Fibroblast of skin of left biceps (primary cell): Measurements from ENCODE around the gene RTN4RL2.

Source experiments
- DNase-seq, 2 experiments: peaks; one replicate each; pipeline ENCODE4 v3.0.0-alpha.2; 2013; ENCODE audit warnings: low read depth in 2 of 2

RTN4RL2 gene

DNA sequence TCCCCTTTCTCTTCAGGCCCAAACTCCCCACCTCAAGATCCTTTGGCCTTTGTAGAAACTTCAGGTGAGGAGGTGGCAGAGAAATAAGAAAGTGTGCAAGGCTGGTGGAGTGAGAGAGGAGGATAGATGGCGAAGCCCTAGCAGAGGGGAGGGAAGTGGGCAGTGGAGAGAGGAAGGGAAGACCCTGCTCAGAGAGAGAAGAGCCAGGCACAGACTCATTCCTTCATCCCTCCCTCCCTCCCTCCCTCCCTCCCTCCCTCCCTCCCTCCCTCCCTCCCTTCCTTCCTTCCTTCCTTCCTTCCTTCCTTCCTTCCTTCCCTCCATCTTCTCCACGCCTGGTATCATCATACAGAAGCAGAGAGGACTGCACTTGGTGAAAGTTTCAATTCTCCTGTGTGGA, 21.0 kb downstream of the RTN4RL2 start:
- DNase-seq = no peak

DNA sequence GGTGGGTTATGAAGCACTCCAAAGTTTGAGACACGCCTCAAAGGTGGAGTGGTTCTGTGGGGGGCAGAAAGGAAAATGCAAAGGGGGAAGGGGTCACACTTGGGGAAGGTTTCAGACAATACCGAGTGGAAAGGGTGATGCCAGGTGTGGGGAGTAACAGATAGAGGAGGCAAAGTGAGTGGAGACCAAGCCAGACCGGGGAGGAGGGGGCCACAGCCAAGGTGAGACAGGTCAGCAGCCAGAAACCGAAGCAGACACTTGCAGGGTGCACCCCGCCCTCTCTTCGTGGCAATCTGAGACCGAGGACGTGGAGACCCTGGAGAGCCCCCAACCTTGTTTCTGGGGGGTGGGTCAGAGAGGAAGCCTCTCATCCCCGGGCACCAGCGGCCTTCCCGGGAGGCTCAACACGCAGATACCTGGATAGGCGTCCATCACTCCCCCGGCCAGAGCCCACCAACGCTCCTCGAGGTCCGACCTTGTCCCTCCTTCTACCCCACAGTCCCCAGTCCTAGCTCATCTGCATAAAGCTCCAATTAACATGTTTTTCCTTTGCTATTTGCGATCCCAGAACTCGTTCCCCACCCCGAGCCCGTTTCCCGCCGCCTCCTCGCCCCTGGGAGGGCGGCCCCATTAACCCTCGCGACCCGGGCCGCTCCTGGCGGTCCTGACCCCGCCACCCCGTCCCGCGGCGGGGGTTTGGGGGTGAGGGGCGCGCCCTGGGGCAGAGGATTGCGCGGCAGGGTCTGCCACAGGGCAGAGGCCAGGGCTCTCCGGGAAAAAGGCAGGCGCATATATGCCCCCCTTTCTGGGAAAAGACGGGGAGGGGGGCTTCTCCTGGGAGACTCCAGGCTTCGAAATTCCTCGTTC, 21.8 kb downstream of the RTN4RL2 start:
- no peak for DNase-seq

DNA sequence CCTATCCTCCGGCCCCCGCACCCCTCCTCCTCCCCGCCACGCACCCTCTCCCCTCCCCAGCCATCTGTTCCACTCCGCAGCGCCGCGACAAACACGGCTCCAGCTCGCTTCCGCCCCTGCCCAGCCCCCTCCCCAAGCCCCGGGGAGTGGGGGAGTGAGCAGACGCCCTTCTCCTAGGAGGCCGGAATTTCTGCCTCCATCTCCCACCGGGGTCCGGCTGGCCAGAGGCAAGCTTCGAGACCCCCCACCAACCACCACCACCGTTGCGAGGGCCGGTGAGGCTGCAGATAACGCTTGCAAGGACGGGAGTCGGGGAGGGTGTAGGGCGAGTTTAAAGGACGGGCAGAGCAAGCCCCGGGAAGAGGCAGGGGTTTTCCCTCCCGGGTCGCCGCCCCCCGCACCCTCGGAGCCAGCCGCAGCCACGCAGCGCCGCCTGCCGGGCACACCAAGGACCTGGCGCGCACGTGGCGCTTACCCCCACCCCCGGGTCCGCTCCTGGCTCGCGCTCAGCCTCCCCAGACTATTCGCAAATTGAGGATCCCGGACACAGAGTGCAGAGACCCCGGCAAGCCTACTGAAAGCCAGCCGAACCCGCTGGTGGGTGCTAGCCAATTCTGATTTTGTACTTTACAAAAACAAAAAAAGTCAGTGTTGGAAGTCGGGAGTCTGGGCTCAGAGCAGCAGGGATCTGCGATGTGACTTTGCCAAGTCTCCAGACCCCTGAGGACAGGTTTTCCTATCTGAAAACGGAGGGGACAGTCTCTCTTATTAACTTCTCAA, 22.6 kb downstream of the RTN4RL2 start:
- no peak for DNase-seq

DNA sequence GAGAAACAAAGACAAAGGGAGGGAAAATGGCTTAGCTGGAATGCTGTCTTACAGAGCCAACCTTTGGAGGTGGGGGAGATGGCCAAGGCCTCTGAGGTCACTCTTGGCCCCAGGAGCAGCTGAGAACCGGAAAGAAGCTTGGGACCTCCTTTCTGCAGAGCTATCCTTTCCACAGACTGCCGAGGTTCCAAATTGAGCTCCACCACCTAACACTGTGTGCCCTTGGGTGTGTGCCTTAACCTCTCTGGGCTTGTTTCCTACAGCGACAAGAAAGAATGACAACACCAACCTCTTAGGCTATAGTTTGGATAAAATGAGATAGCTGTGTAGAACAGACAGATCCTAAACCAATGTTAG, 23.2 kb downstream of the RTN4RL2 start:
- DNase-seq = no peak

DNA sequence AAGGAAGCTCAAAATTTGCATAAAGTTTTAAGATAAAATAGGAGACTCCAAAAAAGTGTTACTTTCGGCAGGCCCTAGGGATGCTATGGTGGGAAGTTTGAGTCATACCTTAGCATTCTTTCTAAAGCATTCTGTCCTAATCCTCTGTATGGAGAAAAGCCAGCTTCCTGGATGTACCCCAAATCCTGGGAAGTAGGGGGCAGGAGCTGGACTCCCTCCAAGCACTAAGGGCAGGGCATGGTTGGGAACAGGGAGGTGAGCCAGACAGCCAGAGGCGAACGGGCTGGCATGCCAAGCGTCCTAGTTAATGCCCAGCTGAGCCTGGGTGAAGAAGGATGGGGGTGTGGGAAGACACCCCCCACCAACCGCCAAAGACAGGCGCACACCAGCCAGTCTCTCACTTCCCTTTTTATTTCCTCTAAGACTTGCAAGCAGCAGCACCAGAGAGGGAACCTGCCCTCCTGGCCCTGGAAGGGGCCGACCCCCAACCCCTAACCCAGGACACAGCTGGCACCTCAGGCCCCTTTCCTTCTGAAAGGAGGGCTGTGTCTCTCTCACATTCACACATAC, 23.9 kb downstream of the RTN4RL2 start:
- no peak for DNase-seq

DNA sequence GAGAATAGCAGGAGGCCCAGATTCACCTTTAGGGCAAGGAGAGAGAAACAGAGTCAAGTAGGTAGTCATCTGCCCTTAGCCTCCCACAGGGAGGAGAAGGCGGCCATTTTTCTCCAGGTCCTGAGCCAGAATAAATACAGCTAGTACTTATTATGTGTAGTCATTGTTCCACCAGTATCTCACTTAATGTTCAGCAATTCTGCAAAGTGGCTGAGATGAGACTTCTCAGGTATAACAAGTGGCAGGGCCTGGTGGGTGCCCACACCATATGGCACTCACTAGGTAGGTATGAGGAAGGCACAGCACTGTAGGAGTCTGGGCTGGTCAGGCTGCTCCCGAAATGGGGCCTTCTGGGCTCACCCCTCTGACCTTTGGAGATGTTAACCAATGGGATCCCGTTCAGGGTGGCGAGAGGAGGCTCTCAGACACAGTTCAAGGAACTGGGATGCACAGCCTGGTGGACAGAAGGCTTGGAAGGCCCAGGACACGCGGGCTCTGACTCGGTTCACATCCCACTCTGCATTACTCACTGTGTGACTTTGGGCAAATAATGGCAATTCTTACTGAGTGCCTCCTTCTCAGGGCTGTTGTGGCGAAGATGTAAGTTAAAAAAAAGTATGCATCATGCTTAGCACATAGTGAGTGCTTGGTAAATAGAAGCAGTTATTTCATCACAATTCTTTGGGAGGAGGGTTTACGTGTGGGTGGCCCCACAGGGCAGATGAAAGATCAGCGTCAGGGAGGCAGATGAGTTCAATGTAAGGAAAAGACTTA, 25.1 kb downstream of the RTN4RL2 start:
- DNase-seq = no peak

DNA sequence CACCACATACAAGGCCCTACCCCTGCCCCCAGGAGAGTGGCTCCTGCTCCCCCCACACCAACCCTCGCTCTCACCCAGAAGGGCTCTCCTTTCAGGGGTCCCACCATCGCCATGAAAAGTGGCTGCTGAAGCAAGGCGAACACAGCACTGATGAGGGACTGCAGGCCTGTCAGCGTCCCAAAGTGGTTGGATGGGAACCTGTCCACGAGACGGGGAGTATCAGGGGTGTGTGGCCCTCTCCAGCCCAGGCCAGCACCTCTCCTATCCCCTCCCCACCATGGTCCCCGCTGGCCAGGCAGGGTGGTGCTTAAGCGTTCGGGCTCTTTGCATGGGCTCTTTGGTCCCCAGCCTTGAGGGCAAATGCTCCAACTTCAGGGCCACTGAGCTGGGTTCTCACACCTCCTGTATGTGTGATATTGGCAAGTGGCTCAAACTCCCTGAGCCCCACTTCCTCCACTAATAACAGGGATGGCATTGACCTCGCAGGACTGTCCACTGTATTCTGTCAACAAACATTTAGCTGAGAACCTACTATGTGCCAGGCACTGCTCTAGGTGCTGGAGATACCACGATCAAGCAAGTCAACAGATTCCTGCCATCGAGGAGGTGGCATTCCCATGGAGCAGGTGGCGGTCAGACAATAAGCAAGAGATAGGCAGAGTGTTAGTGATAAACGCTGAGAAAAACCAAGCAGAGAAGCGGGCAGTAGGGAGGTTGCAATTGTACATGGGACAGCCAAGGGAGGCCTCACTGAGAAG, 26.9 kb downstream of the RTN4RL2 start:
- DNase-seq = no peak

DNA sequence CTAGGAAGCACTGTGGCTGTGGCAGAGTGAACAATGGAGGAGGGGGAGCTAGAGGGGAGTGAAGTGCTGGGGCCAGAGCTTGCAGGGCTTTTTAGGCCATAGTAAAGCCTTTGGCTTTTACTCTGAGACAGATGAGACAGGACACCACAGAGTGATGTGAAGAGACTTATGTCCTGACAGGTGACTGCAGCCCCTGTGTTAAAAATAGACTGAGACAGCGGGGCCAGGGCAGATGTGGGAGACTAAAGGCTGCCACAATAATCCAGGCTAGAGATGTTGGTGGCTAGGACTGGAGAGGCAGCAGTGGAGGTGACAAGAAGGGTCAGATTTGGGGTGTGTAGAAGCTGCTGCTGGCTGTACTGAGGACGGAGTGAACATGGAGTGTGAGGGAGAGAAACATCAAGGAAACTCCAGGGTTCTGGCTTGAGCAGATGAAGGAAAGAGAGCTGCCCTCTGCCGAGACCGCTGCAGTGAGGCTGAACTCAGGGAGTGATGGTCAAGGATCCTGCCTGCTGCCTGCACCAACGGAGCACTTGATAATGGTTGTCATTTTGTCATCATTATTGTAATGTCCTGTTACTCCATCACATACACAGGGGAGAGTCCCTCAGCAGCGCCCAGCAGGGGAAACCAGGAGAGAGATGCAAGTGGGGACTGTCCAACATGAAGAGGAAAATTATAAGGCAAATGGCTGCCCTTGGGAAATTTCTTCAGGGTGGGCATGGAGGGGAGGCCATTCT, 27.8 kb downstream of the RTN4RL2 start:
- no peak for DNase-seq

DNA sequence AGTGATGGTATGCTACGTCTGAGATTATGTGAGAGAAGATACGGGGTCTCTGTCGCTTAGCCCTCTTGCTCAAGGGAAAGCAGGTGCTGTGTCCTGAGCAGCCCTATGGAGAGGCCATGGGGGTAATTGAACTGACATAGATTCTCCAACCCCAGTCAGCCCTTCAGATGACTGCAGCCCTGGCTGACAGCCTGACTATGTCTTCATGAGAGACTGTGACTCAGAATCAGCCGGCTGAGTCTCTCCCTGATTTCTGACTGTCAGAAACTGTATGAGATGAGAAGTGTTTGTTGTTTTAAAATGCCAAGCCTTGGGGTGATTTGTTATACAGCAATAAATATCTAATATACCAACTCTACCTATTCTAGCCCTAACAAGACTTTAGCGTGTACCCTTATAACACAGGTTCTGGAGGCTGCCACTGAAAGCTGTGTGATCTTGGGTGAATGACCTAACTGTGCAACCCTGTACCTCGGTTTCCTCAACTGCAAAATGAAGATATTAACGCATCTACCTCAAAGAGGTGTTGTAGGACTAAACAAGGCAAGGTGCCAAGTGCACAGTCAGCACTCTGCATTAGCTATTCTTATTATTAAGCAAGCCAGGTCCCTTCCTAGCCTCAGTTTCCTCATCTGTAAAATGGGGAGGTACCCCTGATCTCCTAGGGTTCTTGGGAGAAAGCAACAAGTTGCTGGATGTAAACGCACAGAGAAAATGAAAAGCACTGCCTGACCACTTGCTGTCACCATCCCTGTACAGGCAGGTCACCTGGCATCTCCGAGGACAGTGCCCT, 30.3 kb downstream of the RTN4RL2 start:
- DNase-seq = no peak

DNA sequence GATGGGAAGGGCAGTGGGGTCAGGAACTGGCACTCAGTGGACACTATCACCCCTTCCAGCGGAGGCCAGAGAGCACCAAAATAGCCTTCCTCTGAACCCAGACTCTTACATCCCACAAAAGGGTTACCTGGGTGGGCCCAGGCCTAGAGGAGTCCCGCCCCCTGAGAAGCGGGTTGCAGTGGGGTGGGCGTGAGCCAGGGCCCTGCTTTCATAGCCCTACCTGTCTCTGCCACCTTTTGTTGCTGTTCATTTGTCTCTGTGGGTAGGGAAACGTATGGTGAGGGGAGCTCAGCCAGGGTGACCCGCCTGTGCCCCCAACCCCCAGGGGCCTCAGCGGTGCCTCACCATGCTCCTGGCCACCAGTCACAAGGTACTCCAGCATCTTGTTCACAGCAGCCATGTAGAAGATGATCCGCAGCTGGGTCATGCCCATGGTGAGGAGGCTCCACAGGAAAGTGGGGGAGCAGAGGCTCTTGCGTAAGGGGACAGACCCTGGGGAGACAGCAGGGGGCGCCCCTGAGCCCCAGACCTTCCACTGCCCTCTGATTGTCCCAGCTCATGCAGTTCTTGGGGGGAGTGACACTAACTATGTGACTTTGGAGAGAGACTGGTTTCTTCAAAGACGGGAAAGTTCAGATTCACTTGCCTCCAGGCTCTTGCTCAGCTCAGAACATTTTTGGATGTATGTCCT, 31.2 kb downstream of the RTN4RL2 start:
- DNase-seq = no peak

DNA sequence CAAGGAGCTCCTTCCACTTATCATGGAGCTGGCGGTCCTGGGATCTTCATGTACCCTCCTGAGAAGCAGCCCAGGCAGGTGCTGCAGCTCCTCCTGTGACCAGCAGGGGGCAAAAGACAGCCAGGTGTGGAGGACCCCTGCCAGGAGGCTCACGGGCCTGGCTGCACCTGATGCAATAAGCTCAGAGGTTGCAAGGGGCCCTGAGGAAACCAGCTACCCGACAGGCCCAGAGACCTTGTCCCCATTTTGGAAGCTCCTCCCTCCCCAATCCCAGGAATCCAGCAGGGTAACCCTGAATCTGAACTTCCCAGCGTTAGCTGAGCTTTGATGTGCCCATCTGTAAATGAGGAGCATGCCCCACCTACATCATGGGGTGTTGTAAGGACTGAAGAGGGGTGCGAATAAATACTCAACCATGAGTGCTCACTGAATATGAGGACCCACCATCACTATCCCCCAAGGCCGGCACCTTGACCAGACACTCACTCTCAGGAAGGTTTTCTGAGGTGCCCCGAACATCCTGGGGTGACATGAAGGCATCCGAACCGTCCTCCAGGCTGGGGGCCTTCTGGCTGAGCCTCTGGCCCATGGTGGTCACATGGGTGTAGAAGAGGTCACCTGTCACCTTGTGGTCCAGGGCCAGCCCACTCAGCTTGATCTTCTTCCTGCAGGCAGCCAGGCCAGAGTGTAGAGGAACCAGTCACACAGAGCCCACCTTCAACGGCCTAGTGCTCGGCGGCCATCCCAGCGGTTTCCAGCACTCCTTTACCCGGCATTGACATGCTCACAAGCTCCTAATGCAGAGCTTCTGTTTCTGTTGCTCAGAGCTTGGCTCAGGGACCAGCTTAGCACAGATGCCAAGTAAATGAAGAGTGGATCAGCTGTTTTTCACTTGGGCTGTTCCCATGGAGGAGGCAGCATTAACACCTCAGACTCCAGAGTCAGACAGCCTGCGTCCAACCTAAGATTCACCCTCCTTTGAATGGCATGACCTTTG, 33.5 kb downstream of the RTN4RL2 start:
- no peak for DNase-seq

DNA sequence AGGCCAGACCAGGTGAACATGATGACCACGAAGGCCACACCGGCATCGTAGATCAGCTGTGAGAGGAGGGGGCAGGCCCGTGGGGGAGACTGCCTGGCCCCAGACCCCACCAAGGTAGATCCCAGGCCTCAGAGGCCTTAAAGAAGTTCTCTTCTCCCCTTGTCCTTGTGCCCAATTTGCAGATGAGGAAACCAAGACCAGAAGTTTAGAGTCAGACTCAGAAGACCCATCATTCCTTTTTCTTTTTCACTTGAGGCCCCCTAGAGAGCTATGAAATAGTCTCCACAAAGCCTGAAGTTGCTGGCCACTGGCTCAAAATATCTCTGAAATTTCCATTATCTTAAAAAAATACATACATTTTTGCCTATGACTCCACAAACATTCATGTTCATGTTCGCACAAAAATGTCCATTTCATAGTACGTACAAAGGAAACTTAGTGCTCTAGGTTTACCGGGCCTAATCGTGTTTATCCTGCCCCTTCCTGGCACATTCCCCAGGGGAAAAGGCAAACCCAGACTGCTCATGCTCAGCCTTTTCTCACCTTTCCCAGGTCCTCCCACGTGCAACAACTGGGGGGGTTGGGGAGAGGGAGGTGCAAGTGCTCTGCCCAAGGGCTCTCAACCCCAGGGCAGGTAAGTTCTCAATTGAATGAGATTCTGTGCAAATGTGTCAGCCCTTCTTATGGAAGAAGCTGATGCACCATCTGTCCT, 35.9 kb downstream of the RTN4RL2 start:
- no peak for DNase-seq

DNA sequence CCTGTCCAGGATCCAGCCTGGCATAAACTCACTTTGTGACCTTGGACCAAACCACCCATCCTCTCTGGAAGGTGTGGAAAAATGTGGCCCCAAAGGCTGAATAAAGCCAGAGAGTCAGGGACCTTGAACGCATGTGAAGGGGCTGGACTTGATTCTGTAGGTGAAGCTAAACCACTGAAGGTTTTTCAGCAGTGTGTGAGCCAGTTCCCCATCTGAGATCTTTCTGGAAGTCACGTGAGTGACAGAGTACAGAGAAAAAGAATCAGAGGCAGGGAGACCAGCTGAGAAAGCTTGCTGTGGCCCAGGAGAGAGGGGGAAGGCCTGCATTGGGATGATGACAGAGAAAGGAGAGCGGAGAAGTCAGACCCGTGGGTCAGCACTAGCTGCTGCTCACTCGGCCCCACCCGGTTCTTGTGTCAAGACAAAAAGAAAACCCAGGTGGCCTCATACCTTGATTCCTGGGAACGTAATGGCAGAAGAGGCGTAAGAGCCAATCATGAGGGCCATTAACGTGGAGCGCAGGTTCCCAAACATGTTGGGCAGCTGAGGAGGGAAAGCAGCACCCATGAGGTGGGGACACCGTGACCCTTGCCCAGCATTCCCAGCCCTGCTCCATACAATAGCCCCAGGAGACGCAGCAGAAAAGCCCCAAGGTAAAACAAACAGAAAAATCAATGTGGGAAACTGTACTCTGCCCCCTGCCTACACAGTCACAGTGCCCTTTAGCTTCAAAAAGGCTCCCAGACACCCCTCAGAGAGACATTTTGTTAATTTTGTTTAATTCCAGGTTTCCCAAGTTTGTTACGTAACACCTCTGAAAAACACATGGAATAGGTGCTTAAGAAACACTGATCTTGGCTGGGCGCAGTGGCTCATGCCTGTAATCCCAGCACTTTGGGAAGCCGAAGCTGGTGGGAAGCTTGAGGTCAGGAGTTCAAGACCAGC, 37.2 kb downstream of the RTN4RL2 start:
- no peak for DNase-seq

DNA sequence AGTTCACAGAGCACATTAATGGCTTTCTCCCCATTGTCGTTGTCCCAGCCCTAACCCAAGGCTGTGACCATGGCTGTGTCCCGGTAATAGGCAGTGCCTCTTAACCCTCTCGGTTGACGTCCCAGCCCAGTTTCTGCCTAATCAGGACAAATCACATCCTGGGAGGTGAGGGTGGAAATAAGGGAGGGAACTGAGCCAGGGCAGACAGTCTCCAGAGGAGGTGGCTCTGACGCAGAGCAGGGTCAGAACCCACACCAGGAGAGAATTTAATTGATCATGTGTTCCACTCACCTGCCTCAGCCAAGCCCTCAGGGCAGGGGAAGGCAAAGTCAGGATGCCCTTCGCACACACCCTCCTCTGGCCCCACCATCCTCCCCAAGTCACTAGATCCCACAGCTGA, 38.2 kb downstream of the RTN4RL2 start:
- no peak for DNase-seq

DNA sequence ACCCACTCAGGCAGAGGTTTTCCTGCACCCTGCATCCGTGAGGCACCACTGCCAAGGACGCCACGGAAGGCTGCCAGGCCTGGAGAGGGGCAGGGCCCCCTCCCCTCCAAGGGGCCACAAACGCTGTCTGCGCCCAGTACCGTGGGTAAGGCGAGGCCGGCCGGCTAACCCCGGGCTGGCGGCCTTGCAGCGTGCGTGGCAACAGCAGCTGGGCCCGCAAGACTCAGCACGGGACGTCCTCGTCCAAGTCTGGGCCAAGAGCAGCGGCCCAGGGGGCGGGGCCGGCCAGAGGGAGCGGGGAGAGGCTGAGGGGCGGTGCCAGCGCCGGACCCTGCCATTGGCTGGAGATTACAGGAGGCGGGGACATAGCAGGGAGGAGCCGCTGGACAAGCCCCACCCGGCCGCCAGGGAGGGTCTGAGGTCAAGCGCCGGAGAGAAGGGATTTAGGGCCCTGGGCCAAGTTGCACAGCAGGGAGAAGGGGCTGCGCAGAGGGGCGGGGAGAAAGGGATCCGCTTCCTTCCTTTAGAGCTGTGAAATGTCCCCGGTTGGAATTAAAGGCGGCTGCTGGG, 39.2 kb downstream of the RTN4RL2 start:
- DNase-seq = peak; percentile 47 to 53

DNA sequence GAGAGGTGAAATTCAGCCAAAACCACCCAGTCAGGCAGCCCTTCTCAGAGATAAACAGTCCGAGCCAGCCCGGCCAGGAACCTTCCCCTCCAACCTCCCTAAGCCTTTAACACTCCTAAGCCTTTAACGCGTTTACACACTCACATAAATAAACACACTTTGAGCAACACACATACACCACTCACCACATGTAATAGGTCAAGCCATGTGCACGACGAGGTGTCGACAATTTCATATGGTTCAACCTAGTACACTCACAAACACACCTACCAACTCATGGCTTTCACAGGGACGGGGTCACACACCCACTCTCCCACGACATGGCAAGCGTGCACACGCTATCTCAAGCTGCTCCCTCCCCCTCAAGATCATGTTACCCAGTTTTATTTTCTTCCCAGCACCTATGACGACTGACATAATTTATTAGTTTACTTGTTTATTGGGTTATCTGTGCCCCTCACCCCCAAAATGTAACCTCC, 39.7 kb downstream of the RTN4RL2 start:
- no peak for DNase-seq
